Uterus (tissue), 2 donors: Measurements from ENCODE around the gene ATP6V0B.

Experiments
- CTCF ChIP-seq, 4 experiments: fragments of 200-600 bp in 2 of 4; fragments of 450-650 bp in 2 of 4; sonication (generic) in 2 of 4; IDR thresholded peaks; one replicate each; pipeline ENCODE4 v1.5.1; 2016 to 2019; ENCODE audit warnings: antibody characterized with exemption in 4 of 4, mild to moderate bottlenecking in 2 of 4, moderate library complexity in 1 of 4
- POLR2A ChIP-seq, 2 donors: fragments of 450-650 bp; IDR thresholded peaks; one replicate each; pipeline ENCODE4 v1.6.1; 2016; ENCODE audit warnings: antibody characterized with exemption in 2 of 2, mild to moderate bottlenecking in 1 of 2, moderate library complexity in 1 of 2

DNA sequence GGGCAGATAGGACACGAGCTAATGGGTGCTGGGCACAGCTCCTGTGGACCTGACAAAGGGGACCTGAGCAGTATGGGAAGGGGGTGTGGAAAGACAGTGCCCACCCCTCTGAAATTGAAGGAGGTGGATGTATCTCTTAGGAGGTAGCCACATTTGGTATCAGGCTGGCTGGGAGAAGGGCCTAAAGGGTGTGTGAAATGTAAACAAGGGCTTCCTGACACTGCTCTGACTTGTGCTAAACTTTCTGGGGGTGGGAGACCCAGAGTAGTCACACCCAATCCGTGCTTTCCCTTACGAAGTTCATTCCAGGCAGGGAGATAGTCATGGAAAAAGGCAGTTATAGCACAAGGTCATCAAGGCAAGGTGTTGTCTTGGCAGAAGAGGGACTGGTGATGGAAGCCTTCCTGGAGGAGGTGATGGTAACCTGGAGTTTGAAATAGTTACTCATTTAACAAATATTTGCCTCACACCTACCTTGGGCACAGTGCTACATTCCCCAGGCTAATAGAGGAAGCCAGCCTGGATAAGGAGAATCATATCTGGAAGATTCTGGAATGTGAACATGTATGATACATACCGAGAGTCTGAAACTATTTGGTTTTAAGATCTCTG lies 11.3 kb downstream of the ATP6V0B start:
- TF ChIP-seq CTCF (IDR thresholded peaks at IDR 0.05) (no peak), POLR2A (IDR thresholded peaks at IDR 0.05) (no peak)
